ENCODE results near the gene FAM13A. TPM values are rescaled to one million over a fixed set of nuclear protein-coding genes. Genes with fewer than 3 reads are reported as not detected.

FAM13A gene
- polyA plus RNA-seq, 1 donor from 2014 or later, result 4.0 TPM

- Histone ChIP-seq H3K4me2 (ENCODE audit: low read length) (no peak overlapping the region), H3K27me3 (ENCODE audit: insufficient read depth, low read depth, low read length) (no peaks in the 10 kb centered on the region), H3K9ac (ENCODE audit: low read length) (no peak overlapping the region), H3K36me3 (ENCODE audit: insufficient read depth, low read length) (no peaks in the 10 kb centered on the region), H3K9me2 (ENCODE audit: insufficient read depth, low read length) (no peaks in the 10 kb centered on the region), H3F3A (ENCODE audit: insufficient read depth, low read length, poor library complexity, severe bottlenecking) (no peaks in the 10 kb centered on the region), H3K9me3 (ENCODE audit: low read length) (no peaks in the 10 kb centered on the region), H2AFZ (ENCODE audit: low read depth, low read length) (no peak overlapping the region), H4K20me1 (ENCODE audit: insufficient read depth) (no peaks in the 10 kb centered on the region), H3K4me3 (ENCODE audit: low read length) (no peak overlapping the region), H3K27ac (ENCODE audit: low read length) (no peak overlapping the region), H3K79me2 (replicated peaks; ENCODE audit: insufficient read depth, low read length) (no peaks in the 10 kb centered on the region)
- TF ChIP-seq POLR2AphosphoS5 (IDR thresholded peaks at IDR 0.05) (no peak), EZH2 (IDR thresholded peaks at IDR 0.05; ENCODE audit: borderline replicate concordance, insufficient read depth, low read length, poor library complexity, severe bottlenecking) (no peak), CTCF (IDR thresholded peaks at IDR 0.05; ENCODE audit: poor library complexity, severe bottlenecking) (no peak), REST (IDR thresholded peaks at IDR 0.05; ENCODE audit: borderline replicate concordance) (no peak), SMC3 (conservative IDR thresholded peaks at IDR 0.05; ENCODE audit: poor library complexity) (no peak), RAD21 (conservative IDR thresholded peaks at IDR 0.05) (no peak), TAF1 (IDR thresholded peaks at IDR 0.05; ENCODE audit: low read depth) (no peak), EP300 (conservative IDR thresholded peaks at IDR 0.05; ENCODE audit: poor library complexity, severe bottlenecking) (no peak), MXI1 (conservative IDR thresholded peaks at IDR 0.05; ENCODE audit: poor library complexity, severe bottlenecking) (no peak)
Observed at GRCh38 chr4:88755454-88755853, 301.5 kb downstream of the FAM13A start.

- no peak overlapping the region for H3K27ac ChIP-seq (ENCODE audit: low read length)
- no peaks in the 10 kb centered on the region for H3K27me3 ChIP-seq (ENCODE audit: insufficient read depth, low read depth, low read length)
- H3K4me2 ChIP-seq (ENCODE audit: low read length), result no peak overlapping the region
- no peaks in the 10 kb centered on the region for H3K79me2 ChIP-seq (replicated peaks; ENCODE audit: insufficient read depth, low read length)
- TF ChIP-seq CTCF (IDR thresholded peaks at IDR 0.05; ENCODE audit: poor library complexity, severe bottlenecking) (no peak), MXI1 (conservative IDR thresholded peaks at IDR 0.05; ENCODE audit: poor library complexity, severe bottlenecking) (no peak), REST (IDR thresholded peaks at IDR 0.05; ENCODE audit: borderline replicate concordance) (no peak), POLR2AphosphoS5 (IDR thresholded peaks at IDR 0.05) (no peak), SMC3 (conservative IDR thresholded peaks at IDR 0.05; ENCODE audit: poor library complexity) (no peak), RAD21 (conservative IDR thresholded peaks at IDR 0.05) (no peak), TAF1 (IDR thresholded peaks at IDR 0.05; ENCODE audit: low read depth) (no peak), EZH2 (IDR thresholded peaks at IDR 0.05; ENCODE audit: borderline replicate concordance, insufficient read depth, low read length, poor library complexity, severe bottlenecking) (no peak), EP300 (conservative IDR thresholded peaks at IDR 0.05; ENCODE audit: poor library complexity, severe bottlenecking) (no peak)
- no peaks in the 10 kb centered on the region for H4K20me1 ChIP-seq (ENCODE audit: insufficient read depth)
- no peaks in the 10 kb centered on the region for H3K36me3 ChIP-seq (ENCODE audit: insufficient read depth, low read length)
- H2AFZ ChIP-seq (ENCODE audit: low read depth, low read length), result no peak overlapping the region
- no peaks in the 10 kb centered on the region for H3K9me2 ChIP-seq (ENCODE audit: insufficient read depth, low read length)
- no peak overlapping the region for H3K4me3 ChIP-seq (ENCODE audit: low read length)
- H3K9me3 ChIP-seq (ENCODE audit: low read length), result no peaks in the 10 kb centered on the region
- H3K9ac ChIP-seq (ENCODE audit: low read length), result no peak overlapping the region
- H3F3A ChIP-seq (ENCODE audit: insufficient read depth, low read length, poor library complexity, severe bottlenecking), result no peaks in the 10 kb centered on the region
Observed at GRCh38 chr4:88754796-88755195, 302.2 kb downstream of the FAM13A start.
